ENCODE measurements around the gene TAS2R4.
"Not testable (repeated sequence)": the region's sequence is repeated elsewhere in the genome, so short reads cannot be mapped to it uniquely, and the experiment has no call there.

Gene TAS2R4, protein sequence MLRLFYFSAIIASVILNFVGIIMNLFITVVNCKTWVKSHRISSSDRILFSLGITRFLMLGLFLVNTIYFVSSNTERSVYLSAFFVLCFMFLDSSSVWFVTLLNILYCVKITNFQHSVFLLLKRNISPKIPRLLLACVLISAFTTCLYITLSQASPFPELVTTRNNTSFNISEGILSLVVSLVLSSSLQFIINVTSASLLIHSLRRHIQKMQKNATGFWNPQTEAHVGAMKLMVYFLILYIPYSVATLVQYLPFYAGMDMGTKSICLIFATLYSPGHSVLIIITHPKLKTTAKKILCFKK

DNA sequence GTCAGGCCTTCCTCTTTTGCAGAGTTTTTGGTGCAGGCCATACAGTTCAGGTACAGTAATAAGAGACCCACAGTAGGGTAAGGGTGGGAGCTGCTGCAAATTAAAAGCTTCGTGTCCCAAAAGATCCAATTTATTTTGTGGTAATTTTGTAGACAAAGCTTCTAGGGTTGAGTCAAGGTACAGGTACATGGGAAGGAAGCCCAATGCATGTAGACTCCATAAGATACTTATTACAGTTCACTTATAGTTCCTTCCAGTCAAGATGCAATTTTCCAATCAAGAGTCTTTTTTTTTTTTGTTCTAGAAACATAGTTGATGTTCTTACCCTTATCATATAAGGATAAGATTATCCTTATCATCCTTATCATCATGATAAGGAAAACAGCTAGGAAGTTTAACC lies at the start of gene TAS2R4:
Gene TAS2R4 (plus strand): TSS at position 301 of the 400 bp plus-strand sequence. CDS start 1,815 bp downstream, outside the sequence.
- DNase-seq, result no peak

DNA sequence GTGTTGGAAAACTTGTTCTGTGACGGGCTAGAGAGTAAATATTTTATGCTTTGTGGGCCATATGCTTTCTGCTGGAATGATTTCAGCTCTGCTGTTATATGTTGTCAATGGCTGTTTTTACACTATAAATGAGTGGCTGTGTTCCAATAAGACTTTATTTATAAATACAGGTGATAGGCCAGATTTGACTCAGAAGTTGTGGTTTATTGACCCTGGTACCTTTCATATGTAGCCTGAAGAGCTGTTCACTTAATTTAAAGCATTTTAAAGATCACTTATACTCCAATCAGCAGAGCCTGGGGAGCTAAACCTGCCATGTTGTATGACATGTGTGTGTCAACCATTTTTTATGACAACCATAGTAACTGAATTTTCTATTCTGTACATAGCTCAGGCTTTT lies 47.5 kb upstream of the TAS2R4 start:
- DNase-seq, result no peak

DNA sequence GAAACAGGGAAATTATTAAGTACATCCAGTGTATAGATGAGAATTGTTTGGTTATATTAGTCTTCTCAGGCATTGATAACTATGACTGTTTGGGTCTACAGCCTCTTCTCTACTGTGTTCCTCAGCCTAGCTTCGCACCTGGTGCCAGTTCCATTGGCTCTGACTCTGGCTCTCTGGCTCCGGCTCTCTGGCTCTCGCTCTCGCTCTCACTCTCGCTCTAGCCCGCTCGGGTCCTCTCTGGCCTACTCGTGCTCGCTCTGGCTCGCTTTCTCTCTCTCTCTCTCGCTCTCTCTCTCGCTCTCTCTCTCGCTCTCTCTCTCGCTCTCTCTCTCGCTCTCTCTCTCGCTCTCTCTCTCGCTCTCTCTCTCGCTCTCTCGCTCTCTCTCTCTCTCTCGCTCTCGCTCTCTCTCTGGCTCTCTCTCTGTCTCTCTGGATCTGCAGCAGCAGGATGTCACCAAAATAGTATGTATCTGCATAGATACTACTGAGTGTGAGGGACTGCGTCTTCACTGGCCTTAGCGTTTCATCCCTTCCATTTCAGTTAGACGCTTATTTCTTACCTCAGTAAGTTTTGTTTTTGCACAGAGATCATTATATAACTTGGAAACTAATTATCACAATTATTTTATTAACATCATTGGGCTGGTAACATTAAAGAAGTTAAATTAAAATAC lies 44.9 kb upstream of the TAS2R4 start:
- no peak for DNase-seq

DNA sequence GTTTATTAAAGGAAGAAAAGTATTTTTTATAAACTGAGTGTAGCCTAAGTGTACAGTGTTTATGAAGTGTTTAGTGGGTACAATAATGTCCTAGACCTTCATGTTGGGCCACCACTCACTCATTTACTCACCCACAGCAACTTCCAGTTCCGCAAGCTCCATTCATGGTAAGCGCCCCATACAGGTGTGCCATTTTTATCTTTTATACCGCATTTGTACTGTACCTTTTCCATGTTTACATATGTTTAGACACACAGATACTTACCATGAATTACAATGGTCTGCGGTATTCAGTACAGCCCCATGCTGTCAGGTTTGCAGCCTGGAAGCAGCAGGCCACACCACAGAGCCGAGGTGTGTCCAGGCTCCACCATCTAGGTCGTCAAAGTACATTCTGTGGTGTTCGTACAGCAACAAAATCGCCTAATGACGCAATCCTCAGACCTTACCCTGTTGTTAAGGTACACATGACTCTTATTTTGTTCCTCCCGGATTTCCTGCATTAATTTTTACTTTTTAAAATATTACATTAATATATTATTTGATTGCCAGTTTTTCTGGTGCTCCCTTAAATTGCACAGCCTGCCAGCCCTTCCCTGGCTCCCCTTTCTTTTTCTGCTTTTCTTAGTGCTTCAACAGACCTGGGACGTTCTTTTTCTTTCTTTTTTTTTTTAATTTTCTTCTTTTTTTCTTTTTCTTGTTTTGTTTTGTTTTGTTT lies 39.2 kb upstream of the TAS2R4 start:
- DNase-seq, result peak; percentile 10

DNA sequence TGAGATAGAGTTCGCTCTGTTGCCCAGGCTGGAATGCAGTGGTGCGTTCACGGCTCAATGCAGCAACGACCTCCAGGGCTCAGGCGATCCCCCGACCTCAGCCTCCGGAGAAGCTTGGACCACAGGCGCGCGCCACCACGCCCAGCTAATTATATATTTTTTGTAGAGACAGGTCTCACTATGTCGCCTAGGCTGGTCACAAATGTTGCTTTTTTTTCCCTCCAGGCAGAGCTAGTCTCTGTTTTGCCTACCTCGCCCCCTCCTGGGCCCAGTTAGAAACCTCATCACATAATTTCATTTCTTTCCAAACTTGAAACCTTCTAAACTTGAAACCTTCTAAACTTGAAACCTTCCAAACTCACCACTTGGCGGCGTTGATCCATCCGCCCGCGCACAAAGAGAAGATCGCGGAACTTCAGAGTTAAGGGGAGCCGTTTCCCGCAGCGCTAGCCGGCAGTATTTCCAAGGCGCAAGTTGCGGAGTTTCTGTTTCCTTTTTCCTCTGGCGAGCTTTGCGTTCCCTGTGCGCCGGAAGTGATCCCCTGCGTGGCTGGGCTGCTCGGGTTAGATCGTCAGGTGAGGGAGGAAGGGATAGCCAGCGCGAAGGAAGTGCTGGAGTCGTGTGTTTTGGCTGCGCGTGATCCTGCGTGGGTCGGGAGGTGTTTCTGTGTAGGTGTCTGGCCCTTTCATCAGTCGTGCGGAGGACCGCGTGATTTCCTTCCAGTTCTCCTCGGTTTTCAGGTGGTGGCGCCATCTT lies 38.5 kb upstream of the TAS2R4 start, which contains the start of gene SSBP1:
Gene SSBP1 (plus strand): TSS at position 523 of the 756 bp plus-strand sequence. CDS start 809 bp downstream, outside the sequence.
- peak; percentile 59 for DNase-seq

DNA sequence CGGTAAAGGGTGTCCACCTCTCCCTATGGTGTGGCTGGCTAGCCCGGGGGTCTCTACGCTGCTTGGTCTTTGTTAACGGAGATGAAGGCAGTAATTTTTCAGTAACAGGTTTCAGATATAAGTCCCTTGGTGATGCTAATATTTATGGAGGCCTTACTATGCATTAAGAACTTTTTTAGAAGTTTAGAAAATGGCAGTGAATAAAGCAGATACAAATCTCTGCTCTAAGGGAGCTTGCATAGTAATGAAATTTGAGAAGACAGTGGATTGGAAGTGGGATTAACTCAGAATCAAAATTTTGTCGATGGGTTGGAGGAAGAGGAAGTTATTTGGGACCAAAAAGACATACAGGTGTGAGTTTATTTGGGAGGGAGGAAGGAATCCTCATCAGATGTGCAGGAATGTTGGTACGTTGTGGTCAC lies 37.9 kb upstream of the TAS2R4 start:
- DNase-seq, result no peak

DNA sequence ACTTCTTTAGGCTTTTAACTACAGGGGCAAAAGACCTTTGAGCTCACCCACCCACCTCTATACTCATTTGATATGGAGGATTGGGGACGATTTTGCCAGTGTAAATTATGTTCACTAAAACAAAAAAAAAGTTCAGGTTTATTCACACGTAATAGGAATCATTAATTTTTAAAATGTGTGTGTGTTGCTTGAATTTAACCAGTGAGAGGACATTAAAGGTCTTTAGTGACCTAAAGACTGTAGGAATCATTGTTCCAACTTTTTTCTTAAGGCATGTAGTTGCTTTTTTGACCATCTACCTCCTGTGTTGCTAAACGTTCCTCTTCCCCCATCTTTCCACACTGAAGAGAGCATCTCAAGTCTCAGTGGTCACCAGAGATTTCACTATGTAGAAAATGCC lies 37.2 kb upstream of the TAS2R4 start:
- no peak for DNase-seq

DNA sequence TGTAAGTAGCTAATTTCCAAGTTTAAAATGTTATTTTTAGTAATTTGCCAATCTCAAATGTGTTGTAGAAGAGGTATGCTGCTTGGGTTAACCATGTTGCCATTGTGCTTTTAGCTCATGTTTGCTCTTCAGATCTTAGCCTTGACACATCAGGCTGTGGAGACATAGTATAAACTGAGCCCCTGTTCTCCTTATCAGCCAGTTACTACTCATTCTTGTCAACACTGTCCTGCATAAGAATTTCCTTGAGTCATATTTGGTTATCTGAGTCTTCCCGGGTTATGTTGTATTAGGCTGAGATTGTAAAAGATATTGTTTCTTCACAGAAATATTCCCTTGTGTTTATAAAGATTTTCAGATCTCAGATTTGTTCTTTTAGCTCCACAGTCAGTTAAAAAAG lies 34.2 kb upstream of the TAS2R4 start:
- no peak for DNase-seq

DNA sequence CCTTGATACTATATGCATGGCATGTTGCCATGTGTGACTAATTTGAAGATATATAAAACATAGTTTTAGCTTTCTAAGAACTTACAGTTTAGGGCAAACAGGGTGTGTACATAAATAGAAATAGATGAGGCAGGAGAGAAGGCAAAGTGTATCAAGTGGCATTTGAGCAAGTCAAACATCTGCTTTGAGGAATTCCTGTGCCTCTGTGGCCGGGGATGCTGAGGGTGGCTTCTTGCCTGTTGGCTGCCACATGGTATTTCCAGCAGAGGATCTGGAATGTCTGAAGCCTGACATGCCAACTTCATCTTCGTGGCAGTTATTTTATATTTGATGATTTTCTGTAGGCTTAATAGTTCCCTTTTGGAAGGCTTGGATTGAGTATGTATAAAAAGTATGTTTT lies 32.3 kb upstream of the TAS2R4 start:
- DNase-seq, result no peak

DNA sequence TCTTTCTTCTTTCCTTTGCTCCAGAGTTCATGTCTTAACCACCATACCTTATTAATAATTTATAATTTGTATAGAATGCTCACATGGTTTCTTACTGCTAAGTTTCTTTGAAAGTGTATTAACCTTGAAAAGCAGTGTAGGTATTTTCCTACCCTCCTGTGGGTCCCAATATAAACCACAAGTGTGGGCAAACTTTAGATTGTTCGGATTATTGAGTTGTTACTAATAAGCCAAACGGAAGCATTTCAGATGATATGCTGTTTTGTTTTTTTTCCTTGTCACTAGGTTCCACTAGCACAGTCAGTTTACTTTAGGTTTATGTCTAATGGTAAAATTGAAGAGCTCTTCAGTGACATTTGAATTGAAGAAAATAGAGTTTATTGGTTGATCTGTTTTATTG lies 28.1 kb upstream of the TAS2R4 start:
- no peak for DNase-seq

DNA sequence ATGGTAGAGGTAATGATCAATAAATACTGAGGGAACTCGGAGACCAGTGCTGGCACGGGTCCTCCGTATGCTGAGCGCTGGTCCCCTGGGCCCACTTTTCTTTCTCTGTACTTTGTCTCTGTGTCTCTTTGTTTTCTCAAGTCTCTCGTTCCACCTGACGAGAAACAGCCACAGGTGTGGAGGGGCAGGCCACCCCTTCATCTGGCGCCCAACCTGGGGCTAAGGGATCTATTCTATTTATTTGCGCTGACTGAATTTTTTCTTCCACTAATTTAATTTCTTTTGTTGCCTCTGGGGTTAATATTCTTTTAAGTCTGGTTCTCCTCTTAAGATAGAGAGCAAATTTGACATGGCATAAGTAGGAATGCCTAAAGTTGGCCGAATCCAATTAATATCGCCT lies 24.6 kb upstream of the TAS2R4 start:
- DNase-seq, result not testable (repeated sequence)

DNA sequence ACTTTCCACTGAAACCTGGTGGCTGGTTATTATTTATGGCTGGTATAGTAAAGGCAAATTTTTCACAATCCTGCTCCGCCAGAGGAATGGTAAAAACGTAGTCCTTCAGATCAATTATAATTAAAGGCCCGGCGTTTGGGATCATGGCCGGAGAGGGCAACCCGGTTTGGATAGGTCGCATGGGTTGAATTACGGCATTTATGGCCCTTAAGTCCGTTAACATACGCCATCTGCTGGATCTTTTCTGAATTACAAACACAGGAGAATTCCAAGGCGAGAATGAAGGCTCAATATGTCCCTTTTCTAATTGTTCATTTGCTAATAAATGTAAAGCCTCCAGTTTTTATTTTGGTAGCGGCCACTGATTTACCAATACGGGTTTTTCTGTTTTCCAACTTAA lies 23.8 kb upstream of the TAS2R4 start:
- no peak for DNase-seq

DNA sequence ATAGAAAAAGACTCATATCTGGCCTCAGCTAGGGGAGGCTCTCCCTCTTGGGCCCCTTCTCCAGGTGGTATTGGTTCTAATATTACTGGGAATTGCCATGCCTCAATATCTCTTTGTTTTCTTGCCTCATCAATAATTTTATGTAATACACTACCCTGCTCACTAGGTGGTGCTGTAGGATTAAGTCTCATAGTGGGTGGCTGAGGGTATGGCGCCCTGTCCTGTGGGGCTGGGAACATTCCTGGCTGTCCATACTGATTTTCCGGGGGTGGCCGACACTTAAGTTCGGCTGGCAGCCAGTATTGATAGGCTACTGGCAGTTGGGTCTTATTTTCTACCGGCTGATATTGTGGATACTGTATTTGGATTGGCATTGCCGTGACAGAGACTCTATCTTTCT lies 21.5 kb upstream of the TAS2R4 start:
- no peak for DNase-seq

DNA sequence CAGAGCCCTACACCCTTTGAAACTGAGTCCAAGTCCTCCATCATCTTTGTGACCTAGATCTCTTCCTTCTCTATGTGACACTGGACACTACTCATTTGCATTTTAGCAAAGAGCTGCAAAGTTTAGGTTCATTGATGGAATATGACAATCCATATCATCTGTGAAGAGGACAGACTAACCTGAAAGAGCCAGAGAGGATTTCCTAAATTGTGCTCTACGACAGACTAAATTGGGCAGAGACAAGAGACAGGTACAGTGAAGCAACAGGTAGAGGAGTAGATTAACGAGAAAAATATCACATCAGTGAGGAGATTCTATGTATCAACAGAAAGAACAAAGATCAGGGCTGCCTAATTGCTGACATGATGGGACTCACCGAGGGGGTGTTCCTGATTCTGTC lies 12.7 kb upstream of the TAS2R4 start, which contains the start of gene TAS2R3:
Gene TAS2R3 (plus strand): TSS at position 301 of the 400 bp plus-strand sequence. CDS start 62 bp downstream, at position 363.
- no peak for DNase-seq

DNA sequence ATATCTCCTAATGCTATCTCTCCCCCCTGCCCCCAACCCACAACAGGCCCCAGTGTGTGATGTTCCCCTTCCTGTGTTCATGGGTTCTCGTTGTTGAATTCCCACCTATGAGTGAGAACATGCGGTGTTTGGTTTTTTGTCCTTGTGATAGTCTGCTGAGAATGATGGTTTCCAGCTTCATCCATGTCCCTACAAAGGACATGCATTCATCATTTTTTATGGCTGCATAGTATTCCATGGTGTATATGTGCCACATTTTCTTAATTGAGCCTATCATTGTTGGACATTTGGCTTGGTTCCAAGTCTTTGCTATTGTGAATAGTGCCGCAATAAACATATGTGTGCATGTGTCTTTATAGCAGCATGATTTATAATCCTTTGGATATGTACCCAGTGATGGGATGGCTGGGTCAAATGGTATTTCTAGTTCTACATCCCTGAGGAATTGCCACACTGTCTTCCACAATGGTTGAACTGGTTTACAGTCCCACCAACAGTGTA lies 6.3 kb upstream of the TAS2R4 start:
- DNase-seq, result not testable (repeated sequence)

DNA sequence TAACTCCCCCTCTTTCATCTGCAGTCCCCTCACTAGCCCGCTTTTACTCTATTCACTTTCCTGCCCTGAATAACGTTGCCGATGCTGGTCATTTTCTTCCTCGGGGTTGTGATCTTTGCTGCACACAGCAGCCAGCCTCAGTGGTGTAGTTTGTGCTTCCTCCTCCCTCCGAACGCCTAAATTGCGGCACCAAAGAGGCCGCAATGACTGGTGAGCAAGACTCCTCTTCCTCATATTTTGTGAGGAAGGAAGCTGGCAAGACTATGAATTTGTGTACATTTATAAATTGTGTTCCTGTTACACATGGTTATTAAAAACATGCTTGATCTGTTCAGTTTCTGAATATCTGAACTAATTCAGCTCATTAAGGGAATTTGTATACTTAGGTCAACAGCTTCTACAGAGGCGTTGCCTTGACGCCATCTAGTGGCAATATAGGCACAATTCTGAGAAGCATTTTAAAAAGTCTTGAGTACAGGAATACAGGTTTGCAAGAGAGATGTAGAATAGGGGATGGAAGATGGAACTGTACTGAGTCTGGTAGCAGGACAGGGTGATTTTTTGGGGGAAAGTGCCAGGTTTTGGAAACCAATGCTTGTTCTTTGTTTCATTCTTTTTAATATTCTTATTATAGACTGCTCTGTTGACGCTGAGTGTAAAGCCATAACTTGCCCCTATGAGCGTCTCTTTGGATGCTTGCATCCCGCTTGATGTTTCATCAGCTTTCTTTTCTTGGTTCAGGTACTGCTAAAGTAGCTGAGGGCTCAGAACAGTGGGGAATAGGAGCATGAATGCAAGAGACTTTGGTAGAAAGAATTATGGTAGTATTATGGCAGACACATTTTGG lies 9.5 kb downstream of the TAS2R4 start:
- peak; percentile 5 for DNase-seq

DNA sequence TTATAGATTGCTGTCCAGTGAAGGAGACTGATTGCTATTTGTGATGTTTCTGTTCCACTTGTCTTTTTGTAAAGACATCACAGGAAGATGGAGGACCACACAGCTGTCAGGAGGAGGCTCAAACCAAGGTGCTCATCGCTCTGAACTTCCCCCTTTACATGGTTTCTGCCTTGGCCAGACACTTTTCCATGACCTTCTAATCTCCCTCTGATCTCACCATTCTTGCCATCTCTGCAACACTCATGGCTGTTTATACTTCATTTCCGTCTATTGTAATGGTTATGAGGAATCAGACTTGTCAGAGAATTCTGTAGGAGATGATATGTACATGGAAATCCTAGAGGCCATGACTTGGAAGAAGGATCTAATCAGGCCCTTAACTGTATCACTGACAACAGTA lies 11.8 kb downstream of the TAS2R4 start:
- DNase-seq, result no peak

DNA sequence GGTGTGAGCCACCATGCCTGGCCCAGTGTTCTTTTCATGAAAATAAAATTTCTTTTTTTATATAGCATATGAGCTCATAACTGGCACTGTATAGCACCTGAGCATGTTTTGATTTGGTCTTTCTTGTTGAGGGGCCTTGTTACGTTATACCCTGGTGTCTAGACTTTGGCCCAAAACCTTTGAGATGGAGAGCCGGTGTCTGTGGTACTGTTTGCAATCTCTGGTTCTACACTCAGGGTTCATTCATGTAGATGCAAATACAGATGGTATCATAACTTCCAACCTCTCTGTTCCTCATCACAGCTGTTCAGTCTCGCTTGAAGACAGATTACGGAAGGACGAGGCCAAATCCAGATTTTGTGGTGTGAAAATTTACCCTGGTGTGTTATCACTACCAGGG lies 13.4 kb downstream of the TAS2R4 start, which contains the start of gene TAS2R5:
Gene TAS2R5 (plus strand): TSS at position 301 of the 400 bp plus-strand sequence. CDS start 145 bp downstream, outside the sequence.
- no peak for DNase-seq

DNA sequence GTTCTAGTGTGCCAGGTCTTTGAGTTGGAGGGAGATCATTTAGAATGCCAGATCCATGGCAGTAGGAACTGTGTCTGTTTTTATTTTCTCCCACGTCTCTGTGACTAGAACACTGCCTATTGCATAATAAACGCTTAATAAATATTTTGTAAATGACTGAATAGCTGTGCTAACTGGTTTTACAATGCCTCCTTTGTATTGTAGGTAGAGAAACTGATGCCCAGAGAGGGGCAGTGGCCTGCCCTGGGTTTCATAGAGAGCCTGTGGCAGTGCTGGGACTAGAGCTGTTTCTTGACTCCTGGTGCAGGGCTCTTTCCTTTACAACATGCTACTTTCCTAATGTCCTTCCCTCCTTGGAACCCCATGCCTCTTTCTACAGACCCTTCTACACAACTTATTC lies 16.1 kb downstream of the TAS2R4 start:
- DNase-seq, result no peak

DNA sequence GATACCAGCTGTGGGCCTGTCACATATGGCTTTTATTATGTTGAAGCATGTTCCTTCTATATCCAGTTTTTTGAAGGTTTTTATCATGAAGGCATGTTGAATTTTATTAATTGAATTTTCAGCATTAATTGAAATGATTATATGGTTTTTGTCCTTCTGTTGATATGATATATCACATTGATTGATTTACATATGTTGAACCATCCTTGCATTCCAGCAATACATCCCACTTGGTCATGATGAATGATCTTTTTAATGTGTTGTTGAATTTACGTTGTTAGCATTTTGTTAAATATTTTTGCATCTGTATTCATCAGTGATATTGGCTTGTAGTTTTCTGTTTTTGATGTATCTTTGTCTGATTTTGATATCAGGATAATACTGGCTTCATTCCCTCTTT lies 43.6 kb downstream of the TAS2R4 start:
- no peak for DNase-seq

DNA sequence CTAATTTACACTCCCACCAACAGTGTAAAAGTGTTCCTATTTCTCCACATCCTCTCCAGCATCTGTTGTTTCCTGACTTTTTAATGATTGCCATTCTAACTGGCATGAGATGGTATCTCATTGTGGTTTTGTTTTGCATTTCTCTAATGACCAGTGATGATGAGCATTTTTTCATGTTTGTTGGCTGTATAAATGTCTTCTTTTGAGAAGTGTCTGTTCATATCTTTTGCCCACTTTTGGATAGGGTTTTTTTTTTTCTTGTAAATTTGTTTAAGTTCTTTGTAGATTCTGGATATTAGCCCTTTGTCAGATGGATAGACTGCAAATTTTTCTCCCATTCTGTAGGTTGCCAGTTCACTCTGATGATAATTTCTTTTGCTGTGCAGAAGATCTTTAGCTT lies 46.0 kb downstream of the TAS2R4 start:
- DNase-seq, result not testable (repeated sequence)
